ENCODE results near the gene ARL16.

ARL16 gene

GRCh38 chr17:81635973-81636504 lies 47.6 kb downstream of the ARL16 start:
- TF ChIP-seq POLR2AphosphoS5 (IDR thresholded peaks at IDR 0.05; ENCODE audit: low read depth, low read length) = no peak
- no peak for TF ChIP-seq REST (IDR thresholded peaks at IDR 0.05; ENCODE audit: insufficient read depth in 1 of 2, low read depth in 2 of 2, low read length in 2 of 2)
- 0 out of 2 replicates have a peak, but pooled peaks have one; percentile 33 for TF ChIP-seq TAF1 (IDR thresholded peaks at IDR 0.05; ENCODE audit: borderline replicate concordance, insufficient read depth, low read length)

GRCh38 chr17:81635431-81635830 lies 48.2 kb downstream of the ARL16 start:
- TF ChIP-seq POLR2AphosphoS5 (IDR thresholded peaks at IDR 0.05; ENCODE audit: low read depth, low read length) (no peak), TAF1 (IDR thresholded peaks at IDR 0.05; ENCODE audit: borderline replicate concordance, insufficient read depth, low read length) (no peak), REST (IDR thresholded peaks at IDR 0.05; ENCODE audit: insufficient read depth in 1 of 2, low read depth in 2 of 2, low read length in 2 of 2) (no peak), SIN3A (IDR thresholded peaks at IDR 0.05; ENCODE audit: borderline replicate concordance, insufficient read depth, low read length) (no peak), FOXP2 (optimal IDR thresholded peaks at IDR 0.05; ENCODE audit: borderline replicate concordance, extremely low read depth, extremely low read length, insufficient read depth) (no peak)

GRCh38 chr17:81631482-81631881 lies 52.1 kb downstream of the ARL16 start:
- TF ChIP-seq REST (IDR thresholded peaks at IDR 0.05; ENCODE audit: insufficient read depth in 1 of 2, low read depth in 2 of 2, low read length in 2 of 2) = no peak
- TF ChIP-seq FOXP2 (optimal IDR thresholded peaks at IDR 0.05; ENCODE audit: borderline replicate concordance, extremely low read depth, extremely low read length, insufficient read depth) = no peak
- TF ChIP-seq POLR2AphosphoS5 (IDR thresholded peaks at IDR 0.05; ENCODE audit: low read depth, low read length) = no peak
- TF ChIP-seq TAF1 (IDR thresholded peaks at IDR 0.05; ENCODE audit: borderline replicate concordance, insufficient read depth, low read length) = no peak
- TF ChIP-seq SIN3A (IDR thresholded peaks at IDR 0.05; ENCODE audit: borderline replicate concordance, insufficient read depth, low read length) = no peak
